ENCODE results near the gene BMP4.

DNA sequence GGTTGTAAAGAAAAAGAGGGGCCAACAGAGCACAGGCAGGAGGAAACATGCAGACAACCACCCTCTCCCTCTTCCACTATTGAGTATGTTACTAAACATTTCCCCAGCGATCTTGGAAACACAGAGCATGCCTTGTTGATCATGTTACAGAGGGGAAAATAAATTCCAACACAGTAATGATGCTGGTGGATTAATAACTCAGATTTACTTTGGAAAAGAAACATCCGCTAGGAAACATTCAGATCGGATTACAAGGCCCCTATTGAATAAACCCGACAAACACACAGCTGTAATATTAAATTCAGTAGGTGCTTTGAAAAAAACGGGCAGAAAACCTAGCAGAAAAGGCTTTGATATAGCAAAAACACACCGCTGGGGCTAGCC lies 5.4 kb downstream of the BMP4 start:
- no peak for TF ChIP-seq CTCF (IDR thresholded peaks at IDR 0.05; ENCODE audit: low read depth, low read length)
- TF ChIP-seq EZH2phosphoT487 (IDR thresholded peaks at IDR 0.05; ENCODE audit: low read depth) = no peak

Measured in OCI-LY3 (cell line).